ENCODE results near the gene NR4A1.

The NR4A1 gene

GRCh38 chr12:52043386-52044212 is 7.6 kb upstream of the NR4A1 start:
- DNase-seq (ENCODE audit: low spot score): no peak
- TF ChIP-seq CTCF (IDR thresholded peaks at IDR 0.05; ENCODE audit: extremely low read depth, missing control alignments): no peak

GRCh38 chr12:52044292-52044983 is 6.8 kb upstream of the NR4A1 start:
- TF ChIP-seq CTCF (IDR thresholded peaks at IDR 0.05; ENCODE audit: extremely low read depth, missing control alignments): no peak
- DNase-seq (ENCODE audit: low spot score): no peak

GRCh38 chr12:52045794-52046199 is 5.4 kb upstream of the NR4A1 start:
- TF ChIP-seq CTCF (IDR thresholded peaks at IDR 0.05; ENCODE audit: extremely low read depth, missing control alignments): no peak
- no peak for DNase-seq (ENCODE audit: low spot score)

GRCh38 chr12:52046859-52047258 is 4.4 kb upstream of the NR4A1 start:
- no peak for DNase-seq (ENCODE audit: low spot score)
- no peak for TF ChIP-seq CTCF (IDR thresholded peaks at IDR 0.05; ENCODE audit: extremely low read depth, missing control alignments)

GRCh38 chr12:52049286-52049685 is 2.0 kb upstream of the NR4A1 start:
- no peak for TF ChIP-seq CTCF (IDR thresholded peaks at IDR 0.05; ENCODE audit: extremely low read depth, missing control alignments)
- DNase-seq (ENCODE audit: low spot score): no peak

- no peak for TF ChIP-seq CTCF (IDR thresholded peaks at IDR 0.05; ENCODE audit: extremely low read depth, missing control alignments)
- DNase-seq (ENCODE audit: low spot score): no peak
Observed at GRCh38 chr12:52049688-52050087, 1.6 kb upstream of the NR4A1 start.

- TF ChIP-seq CTCF (IDR thresholded peaks at IDR 0.05; ENCODE audit: extremely low read depth, missing control alignments): no peak
- no peak for DNase-seq (ENCODE audit: low spot score)
Observed at GRCh38 chr12:52050116-52050757, 1.0 kb upstream of the NR4A1 start.
